PFSK-1 (cell line): ENCODE data around the gene DSEL.

Source experiments
- POLR2AphosphoS5 ChIP-seq: IDR thresholded peaks from 2 replicates; pipeline ENCODE4 v1.6.1; 2012; ENCODE audit warnings: low read depth, mild to moderate bottlenecking, control low read depth, low read length, moderate library complexity
- REST ChIP-seq, 2 experiments: IDR thresholded peaks; 2 replicates each; pipeline versions ENCODE4 v1.6.1 to v1.8.0; 2011 to 2012; ENCODE audit warnings: low read depth in 2 of 2, low read length in 2 of 2, control low read depth in 1 of 2, inconsistent platforms in 1 of 2, mild to moderate bottlenecking in 1 of 2, moderate library complexity in 1 of 2; ENCODE audit not compliant: insufficient read depth in 1 of 2
- SIN3A ChIP-seq: IDR thresholded peaks from 2 replicates; pipeline ENCODE4 v1.6.1; 2012; ENCODE audit warnings: mild to moderate bottlenecking, low read length, moderate library complexity, borderline replicate concordance; ENCODE audit not compliant: insufficient read depth
- TAF1 ChIP-seq: IDR thresholded peaks from 2 replicates; pipeline ENCODE4 v1.6.1; 2012; ENCODE audit warnings: low read length, control low read depth, borderline replicate concordance; ENCODE audit not compliant: insufficient read depth

DNA sequence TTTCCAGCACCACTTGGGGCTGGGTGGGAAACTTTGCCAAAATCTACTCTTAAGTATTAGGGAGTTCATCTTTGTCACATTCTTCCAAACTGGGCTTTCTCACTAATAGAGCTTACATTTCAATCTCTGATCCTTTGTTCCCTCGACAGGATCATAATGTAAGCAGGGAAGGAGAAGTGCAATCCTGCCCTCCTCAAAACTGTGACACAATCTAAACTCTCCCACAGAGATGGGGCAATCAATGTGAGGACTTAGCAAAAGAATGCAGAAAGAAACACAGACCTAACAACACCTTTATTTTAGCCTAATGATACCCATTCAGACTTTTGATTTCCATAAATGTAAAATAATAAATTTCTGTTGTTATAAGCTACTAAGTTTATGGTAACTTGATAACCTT is 40.8 kb downstream of the DSEL start:
- TF ChIP-seq SIN3A: no peak
- TF ChIP-seq POLR2AphosphoS5: no peak
- no peak for TF ChIP-seq TAF1
- TF ChIP-seq REST (IDR thresholded peaks at IDR 0.05; ENCODE audit: insufficient read depth in 1 of 2, low read depth in 2 of 2, low read length in 2 of 2): no peak
